ENCODE measurements around the gene KCNQ1OT1.

Gene KCNQ1OT1

GRCh38 chr11:2669634-2670469 lies 29.9 kb downstream of the KCNQ1OT1 start:
- no peak for DNase-seq

DNA sequence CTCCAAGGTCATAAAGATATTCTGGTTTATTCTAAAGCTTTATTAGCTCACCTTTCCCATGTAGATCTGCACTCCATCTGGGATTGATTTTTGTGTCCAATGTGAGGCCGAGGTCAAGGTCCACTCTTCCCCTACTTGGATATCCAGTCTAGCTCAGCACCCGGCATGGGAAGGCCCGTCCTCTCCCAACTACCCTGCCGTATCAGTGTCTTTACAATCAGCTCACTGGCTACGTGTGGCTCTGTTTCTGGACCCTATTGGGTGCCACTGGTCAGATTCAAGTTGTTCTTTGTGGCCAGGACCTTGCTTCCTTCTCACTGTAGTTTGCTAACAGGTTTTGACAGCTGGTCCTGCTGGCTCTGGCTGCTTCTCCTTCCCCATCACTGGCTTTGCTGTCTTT lies 30.9 kb downstream of the KCNQ1OT1 start:
- no peak for DNase-seq

- no peak for DNase-seq
Observed at GRCh38 chr11:2667940-2668339, 31.9 kb downstream of the KCNQ1OT1 start.

- DNase-seq = no peak
Observed at GRCh38 chr11:2666828-2667570, 32.8 kb downstream of the KCNQ1OT1 start.

DNA sequence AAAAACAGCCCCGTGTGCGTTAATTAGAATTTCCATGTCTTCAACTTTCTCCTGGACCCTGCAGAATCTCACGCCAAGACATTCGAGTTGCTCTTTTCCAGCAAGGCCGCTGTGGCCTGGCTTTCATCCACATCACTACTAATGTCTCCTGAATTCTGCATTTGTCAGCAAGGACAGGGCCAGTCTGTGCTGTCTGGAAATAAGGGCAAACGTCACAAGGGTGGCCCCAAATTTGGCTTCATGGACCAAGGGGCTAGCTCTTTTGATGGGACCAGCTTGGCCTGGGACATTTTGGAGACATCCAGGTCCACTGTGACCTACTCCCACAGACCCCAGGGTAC lies 33.4 kb downstream of the KCNQ1OT1 start:
- DNase-seq = no peak

DNA sequence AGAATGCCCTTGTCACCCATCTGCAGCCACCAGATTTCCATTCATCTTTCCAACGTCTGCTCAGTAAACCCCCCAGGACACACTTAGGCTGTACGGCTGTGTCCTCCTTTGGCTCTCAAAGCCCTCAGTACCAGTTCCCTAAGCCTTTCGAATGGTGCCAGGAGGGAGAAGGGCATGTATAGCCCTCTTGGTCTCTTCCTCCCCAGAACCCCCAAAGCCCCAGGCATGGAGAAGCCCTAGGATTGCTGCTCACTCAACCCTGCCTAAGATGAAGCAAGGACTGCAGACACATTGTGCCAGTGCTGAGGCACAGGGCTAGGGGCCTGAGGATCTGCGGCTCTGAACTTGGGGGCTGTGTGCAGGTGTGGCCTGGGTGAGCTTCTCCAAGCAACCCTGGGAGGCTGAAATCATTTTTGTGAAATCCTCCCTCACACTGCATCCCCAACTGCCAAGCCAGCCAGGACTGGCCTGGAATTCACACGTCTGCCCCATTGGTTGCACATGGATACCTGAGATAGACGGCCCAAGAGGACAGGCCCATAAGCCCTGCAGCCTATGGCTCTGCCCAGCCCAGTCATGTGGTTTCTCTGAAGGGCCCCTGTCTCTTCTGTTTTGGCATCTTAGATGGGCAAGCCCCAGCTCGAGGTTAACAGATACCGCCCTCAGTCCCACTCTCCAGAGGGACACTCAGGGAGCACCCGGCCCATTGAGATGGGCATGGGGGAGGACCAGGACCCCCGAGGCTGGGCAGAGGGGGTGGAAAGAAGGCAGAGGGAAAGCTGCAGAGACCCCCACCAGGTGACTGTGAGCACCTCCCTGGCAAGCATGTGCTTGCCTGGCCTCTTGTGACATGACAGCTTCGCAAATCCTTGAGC lies 34.0 kb downstream of the KCNQ1OT1 start:
- no peak for DNase-seq

DNA sequence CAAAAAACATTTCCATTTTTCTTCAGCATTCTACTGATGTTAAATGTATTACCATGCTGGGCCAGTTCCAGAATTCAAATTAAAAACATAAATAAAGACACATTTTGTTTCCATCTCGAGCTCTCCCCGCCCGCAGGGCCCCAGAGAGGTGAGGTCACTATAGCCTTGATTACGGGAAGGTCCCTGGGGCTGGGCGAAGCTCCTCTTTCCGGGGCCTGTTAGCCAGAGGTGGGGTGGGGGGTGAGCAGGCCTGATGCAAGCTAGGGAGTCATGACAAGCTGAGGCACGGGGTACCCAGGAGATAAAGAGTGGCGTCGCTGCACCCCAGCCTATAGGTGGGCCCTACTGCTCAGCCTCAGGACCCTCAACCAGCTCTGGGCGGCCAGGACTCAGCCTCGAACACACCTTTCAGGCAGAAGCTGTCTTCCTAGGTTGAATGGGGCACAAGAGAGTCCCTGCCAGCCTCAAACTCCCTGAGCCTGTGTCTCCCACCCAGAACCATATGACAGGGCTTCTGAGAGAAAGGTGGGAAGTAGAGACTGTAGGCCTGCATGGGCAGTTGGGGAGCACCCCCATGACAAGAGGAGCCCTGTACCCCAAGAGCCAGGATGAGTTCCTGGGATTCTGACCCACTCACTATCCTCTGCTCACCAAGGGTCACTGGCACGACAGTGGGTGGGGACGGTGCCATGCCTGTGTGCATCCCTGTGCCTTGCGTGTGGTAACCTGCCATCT lies 34.8 kb downstream of the KCNQ1OT1 start:
- no peak for DNase-seq

- DNase-seq = no peak
Observed at GRCh38 chr11:2664376-2664775, 35.4 kb downstream of the KCNQ1OT1 start.

GRCh38 chr11:2663915-2664314 lies 35.9 kb downstream of the KCNQ1OT1 start:
- no peak for DNase-seq

DNA sequence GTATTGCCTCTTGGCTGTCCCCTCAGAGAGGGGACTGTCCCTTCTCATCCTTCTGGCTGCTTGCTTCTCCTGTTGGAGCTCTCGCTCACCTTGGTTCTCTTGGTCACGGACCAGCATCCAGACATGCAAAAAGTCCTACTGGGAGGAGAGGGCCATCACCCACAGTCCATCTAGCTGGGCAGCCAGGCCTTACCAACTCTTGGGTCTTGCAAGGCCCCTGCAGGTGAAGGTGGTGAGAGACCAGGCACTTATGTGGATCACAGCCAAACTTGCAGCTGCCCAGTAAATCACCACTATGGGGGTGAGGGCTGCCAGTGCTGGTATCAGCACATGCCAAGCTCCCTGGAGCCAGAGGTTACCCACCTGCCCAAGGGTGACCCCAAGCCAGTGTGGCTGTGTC lies 36.3 kb downstream of the KCNQ1OT1 start:
- DNase-seq = no peak

- no peak for DNase-seq
Observed at GRCh38 chr11:2662430-2663299, 37.1 kb downstream of the KCNQ1OT1 start.

DNA sequence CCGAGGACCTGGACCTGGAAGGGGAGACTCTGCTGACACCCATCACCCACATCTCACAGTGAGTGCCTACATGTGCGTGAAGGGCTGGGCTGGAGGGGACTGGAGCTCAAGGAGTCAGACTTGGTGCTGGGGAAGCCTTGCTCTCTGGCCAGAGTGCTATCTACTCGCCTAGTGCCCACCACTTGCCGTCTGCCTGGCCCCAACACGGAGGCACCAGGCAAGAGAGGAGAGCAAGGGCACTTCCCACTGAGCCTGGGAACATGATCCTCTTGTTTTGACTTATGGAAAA lies 37.8 kb downstream of the KCNQ1OT1 start:
- no peak for DNase-seq

DNA sequence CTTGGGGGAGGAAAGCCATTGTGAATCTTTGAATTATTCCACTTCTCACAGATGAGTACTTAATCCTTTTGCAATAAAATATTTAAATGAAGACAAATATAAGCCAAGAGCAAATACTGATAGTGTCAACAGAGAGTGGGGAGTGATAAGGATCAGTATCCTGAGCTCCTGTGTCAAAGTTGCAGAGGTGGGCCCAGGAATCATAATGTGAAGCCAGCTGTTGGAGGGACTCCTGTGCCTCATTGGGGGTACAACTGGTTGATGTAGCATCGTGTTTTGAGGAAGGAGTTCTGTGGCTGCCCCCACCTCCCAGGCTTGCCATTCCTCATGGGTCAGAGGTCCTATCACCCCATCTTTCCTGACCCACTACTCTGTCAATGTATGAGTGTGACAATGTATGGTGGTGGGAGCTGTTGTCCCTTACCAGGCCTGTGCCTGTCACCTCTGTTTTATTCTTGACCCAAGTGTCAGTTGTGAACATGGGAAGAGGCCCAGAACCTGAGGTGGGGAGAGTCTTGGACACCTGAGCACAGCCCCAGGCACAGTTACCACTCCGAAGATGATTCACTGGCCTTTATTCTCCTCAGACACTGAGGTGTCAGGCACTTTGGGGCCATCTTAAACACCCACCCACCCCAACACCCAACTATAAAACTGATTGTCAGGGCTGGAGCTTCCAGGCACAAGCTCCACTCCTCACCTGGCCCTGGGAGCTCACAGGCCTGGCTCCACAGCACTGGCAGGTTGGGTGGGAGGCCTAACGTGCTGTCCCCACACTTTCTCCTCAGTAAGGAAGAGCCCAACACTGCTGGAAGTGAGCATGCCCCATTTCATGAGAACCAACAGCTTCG lies 38.4 kb downstream of the KCNQ1OT1 start:
- no peak for DNase-seq

DNA sequence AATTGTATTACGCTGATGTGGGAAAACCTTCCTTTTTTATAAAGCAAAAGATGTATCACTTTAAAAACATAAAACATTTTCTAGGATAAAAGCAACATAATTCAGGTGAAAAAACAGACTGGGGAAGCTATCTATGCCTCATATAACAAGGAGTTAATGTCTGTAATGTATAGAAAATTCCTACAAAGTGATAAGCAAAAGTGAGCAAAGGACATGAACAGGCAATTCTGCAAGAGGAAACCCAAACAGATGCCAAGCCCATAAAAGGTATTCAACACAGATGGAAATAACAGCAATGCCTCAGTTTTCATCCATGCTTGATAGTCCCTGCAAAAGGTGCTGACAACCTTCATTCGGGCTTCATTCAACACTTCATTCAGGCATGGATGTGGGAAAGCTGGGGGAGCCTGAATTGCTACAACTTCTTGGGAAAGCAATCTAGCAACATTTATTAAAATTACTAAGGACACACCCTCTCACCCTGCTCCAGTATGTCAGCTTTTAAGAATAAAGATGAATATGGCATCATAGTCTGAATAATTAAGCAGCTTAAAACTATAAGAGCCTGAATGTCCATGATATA lies 39.3 kb downstream of the KCNQ1OT1 start:
- DNase-seq = no peak

- DNase-seq = no peak
Observed at GRCh38 chr11:2657697-2658284, 42.0 kb downstream of the KCNQ1OT1 start.

DNA sequence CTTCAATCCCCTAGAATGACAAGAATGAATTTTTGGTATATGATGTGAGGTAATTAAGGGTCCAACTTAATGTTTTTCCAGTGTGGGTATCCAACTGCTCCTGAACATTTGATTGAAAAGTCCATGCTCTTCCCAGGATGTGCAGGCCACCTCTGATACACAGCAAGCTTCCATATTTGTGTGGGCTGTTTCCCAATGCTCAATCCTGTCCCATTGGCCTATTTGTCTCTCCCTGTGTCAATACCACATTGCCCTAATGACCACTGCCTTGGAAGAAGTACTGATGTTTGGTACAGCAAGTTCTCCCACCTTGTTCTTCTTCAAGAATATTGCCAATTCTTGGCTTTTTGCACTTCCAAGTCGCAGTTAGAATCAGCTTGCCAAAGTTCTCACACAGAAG lies 42.9 kb downstream of the KCNQ1OT1 start:
- no peak for DNase-seq

GRCh38 chr11:2655834-2656622 lies 43.8 kb downstream of the KCNQ1OT1 start:
- no peak for DNase-seq
